Stimulated activated CD4-positive, alpha-beta T cell treated with anti-CD3 and anti-CD28 coated beads, Interleukin-15, amount 100 ng/mL, for 1 hour (primary cell): ENCODE data around the gene SULT6B1.

Experiments used
- DNase-seq, 2 donors: peaks; one replicate each; pipeline ENCODE4 v3.0.0-alpha.2; 2020; ENCODE audit warnings: low read depth in 1 of 2, low spot score in 1 of 2

The SULT6B1 gene

DNA sequence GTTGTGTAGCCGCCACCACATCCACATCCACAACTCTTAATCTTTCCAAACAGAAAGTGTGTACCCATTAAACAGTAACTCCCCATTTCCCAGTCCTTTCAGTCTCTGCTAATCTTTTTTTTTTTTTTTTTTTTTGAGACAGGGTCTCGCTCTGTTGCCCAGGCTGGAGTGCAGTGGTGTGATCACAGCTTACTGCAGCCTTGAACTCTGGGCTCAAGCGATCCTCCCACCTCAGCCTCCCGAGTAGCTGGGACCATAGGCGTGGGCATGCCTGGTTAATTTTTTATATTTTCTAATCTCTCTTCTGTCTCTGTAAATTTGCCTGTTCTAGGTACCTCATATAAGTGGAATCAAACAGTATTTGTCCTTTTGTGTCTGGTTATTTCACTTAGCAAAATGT lies 35.2 kb downstream of the SULT6B1 start:
- no peak for DNase-seq

DNA sequence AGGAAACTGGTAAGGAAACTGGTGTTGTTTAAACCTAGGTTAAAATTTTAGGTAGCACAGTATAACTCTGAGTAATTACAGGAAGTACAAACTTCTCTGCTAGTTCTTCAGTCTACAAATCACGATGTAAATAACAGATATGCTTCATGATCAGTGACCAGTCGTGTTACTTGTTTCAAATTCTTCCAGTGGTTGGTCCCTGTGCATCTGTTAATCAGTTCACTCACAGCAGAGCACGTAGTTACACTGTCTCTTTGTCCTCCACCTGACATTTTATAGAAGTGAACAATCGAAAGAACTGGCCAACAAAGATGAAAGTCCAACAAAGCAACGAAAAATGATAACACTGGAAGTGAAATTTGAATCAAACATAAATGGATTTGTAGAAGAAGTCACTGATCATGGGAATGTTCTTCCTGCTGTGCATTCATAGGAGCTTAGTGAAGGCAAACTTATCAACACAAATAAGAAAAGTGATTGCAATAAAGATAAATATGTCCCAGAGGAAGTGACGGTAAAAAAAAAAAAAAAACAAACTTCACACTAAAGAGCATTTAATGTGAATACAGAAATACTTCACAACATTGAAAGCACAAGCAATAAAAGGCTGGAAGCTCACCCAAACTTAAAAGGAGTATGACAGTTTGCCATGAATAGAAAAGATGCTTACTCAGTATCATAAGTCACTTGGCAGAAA lies 38.7 kb downstream of the SULT6B1 start:
- no peak for DNase-seq

DNA sequence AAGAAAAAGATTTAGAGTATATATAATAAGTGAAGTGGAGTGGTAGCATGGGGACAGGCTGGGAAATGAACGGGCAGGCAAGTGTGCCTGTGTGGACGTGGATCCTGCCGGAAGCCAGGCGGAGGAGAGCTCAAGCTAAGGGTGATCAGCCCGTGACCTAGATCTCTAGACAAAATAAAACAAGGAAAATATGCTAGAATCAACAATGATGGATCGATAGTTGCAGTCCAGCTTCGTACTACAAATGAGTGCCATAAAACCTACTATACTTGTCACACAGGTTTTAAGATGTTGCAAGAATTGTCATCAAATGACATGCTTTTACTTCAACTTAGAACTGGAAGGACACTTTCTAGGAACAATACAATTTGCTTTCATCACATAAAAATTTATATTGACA lies 40.1 kb downstream of the SULT6B1 start:
- DNase-seq = no peak

DNA sequence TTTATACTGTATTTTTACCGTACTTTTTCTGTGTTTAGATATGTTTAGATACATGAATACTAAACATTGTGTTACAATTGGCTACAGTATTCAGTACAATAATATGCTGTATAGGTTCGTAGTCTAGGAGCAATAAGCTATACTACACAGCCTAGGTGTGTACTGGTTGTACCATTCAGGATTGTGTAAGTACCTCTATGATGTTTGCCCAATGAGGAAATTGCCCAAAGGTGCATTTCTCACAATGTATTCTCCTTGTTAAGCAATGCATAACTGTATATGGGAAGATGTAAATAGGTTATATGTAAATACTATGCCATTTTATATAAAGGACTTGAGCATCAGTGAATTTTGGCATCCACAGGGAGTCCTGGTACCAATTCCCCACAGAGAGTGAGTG lies 42.4 kb downstream of the SULT6B1 start:
- DNase-seq = no peak

DNA sequence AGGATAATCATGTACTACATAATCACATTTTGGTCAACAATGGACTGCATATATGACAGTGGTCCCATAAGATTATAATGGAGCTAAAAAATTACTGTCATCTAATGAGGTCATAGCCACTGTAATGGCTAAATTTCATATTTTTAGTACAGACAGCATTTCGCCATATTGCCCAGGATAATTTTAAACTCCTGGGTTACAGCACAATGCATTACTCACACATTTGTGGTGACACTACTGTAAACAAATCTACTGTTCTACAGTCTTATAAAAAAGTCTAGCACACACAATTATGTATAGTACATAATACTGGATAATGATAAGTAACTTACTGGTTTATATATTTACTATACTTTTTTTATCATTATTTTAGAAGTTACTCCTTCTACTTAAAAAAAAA lies 44.5 kb downstream of the SULT6B1 start:
- DNase-seq = no peak

DNA sequence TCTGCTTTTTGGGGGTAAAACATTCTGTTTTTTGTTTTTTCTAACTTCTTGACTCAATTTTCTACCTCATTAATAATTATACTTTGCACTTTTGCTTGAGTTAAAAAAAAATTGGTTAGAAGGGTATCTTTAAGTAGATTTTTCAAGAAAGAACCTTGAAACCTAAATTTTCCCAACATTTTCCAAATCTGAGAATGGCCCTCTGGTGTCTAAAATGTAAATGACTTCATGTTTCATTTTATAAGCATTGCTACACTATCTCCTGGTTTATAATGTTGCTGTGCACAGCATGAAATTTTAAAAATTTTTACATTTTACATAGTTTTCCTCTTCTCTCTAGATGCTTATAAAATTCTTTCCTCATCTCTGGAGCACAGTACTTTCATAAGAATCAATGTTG lies 45.9 kb downstream of the SULT6B1 start:
- no peak for DNase-seq

DNA sequence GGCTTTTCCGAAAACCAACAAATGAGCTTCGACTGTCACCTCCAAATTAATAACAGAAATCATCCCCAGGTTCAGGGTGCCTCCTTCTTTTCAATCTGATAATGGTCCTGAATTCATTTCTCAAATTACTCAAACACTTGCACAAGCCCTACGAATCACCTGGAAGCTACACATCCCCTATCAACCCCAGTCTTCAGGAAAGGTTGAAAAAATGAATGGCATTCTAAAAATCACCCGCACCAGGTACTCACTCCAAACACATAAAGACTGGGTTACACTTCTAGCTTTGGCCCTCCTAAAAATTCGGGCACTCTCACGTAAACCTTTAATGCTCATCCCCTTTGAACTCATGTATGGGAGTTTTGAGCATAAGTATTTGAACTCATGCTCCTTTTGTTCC lies 55.6 kb downstream of the SULT6B1 start:
- no peak for DNase-seq

DNA sequence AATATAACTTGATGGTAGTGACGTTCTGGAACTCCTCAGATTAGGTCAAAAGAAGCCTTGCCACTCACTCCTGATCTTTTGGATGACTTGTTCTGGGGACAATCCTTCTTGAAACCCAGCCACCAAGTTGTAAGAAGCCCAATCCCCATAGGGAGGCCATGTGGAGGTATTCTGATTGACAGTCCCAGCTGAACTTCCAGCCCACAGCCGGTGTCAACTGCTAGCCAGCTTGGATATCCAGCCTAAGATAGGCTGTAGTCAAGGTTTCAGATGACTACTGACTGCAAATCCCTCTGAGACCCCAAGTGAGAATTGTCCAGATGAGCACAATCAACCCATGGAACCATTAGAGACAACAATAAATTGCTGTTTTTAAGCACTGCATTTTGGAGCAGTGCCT lies 63.1 kb downstream of the SULT6B1 start:
- no peak for DNase-seq

DNA sequence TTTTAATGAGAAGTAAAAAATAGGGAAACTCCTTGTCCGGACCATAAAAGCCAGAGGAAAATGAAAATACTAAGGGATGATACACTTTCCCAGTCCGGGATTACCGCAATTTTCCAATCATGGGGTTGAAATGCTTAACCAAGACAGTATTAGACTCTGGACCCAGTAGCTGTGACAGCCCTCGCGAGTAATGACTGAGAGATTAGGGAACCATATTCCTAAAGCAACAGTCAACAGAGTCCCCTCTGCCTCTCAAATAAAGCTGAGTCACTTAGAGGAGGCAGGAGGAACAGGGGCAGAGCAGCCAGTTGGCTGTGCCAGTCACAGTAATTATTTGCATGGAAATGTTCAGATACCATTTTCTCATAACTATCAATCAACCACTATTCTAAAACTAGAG lies 69.3 kb downstream of the SULT6B1 start:
- no peak for DNase-seq
